Fibroblast of upper back skin (primary cell): ENCODE results near the gene JUNB.
"Not testable (repeated sequence)": the region's sequence is repeated elsewhere in the genome, so short reads cannot be mapped to it uniquely, and the experiment has no call there.

Experiments
- DNase-seq: peaks from one replicate; pipeline ENCODE4 v3.0.0-alpha.2; 2013

Gene JUNB

GRCh38 chr19:12789904-12790619 is 1.2 kb upstream of the JUNB start:
- DNase-seq: peak; percentile 96

DNA sequence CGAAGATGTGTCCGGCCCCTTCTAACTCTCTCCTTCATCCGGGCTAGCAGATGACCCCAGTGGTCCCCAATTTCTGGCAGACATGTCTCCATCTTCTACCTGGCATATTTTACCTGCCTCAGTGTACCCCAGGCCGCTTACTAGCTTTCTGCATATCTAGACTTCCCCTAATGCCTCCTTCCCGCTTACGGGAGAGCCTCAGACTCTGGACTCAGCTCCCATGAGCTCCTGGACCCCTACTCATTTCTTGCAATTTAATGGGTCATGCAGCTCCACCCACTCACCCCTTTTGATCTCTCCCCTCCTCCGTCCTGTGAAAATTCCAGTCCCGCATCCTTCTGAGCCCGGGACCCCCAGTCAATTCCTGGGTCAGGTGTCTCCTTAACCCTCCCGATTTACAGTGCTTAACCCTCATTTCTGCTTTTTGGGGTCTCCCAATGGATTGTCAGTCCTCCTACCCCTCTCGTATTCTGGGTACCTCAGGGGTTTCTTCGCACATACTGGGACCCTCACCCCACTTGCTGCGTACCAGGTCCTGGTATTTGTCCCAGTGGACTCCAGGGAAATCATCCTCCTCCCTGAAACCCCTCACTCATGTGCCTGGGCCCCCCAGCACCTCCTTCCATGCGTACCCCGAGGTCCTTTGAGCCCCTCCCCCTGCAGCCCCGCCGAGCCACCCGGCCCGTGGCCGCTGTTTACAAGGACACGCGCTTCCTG is 500 bp upstream of the JUNB start:
- DNase-seq: no peak

DNA sequence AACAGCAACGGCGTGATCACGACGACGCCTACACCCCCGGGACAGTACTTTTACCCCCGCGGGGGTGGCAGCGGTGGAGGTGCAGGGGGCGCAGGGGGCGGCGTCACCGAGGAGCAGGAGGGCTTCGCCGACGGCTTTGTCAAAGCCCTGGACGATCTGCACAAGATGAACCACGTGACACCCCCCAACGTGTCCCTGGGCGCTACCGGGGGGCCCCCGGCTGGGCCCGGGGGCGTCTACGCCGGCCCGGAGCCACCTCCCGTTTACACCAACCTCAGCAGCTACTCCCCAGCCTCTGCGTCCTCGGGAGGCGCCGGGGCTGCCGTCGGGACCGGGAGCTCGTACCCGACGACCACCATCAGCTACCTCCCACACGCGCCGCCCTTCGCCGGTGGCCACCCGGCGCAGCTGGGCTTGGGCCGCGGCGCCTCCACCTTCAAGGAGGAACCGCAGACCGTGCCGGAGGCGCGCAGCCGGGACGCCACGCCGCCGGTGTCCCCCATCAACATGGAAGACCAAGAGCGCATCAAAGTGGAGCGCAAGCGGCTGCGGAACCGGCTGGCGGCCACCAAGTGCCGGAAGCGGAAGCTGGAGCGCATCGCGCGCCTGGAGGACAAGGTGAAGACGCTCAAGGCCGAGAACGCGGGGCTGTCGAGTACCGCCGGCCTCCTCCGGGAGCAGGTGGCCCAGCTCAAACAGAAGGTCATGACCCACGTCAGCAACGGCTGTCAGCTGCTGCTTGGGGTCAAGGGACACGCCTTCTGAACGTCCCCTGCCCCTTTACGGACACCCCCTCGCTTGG is 966 bp downstream of the JUNB start:
- peak; percentile 41 for DNase-seq

GRCh38 chr19:12792853-12793289 is 1.6 kb downstream of the JUNB start:
- DNase-seq: no peak

- DNase-seq: peak; percentile 93
These were observed 2.3 kb downstream of the JUNB start for GRCh38 chr19:12793290-12794195.

DNA sequence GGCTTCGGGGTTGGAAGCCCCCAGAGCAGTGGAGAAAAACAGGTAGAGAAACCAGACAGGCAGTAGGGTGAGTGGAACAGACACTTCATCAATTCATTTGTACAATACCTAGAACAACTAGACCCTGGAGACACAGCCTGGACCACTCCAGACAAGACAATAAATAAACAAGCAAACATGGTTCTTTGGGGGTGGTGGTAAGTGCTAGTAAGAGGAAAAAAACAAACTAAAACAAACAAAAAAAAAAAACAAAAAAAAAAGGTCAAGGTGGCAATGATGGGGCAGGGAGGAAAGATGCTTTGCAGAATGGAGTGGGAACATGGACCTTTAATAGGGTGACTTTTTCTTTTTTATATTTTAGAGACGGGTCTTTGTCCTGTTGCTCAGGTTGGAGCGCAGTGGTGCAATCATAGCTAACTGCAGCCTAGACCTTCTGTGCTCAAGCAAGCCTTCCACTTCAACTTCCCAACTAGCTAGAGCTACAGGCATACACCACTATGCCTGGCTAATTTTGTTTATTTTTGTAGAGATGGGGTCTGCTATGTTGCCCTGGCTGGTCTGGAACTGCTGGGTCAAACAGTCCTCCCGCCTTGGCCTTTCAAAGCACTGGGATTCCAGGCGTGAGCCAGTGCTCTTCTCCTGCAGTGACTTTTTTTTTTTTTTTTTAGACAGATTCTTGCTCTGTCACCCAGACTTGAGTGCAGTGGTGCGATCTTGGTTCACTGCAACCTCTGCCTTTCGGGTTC is 3.1 kb downstream of the JUNB start:
- DNase-seq: no peak

GRCh38 chr19:12794971-12795381 is 3.7 kb downstream of the JUNB start:
- no peak for DNase-seq

DNA sequence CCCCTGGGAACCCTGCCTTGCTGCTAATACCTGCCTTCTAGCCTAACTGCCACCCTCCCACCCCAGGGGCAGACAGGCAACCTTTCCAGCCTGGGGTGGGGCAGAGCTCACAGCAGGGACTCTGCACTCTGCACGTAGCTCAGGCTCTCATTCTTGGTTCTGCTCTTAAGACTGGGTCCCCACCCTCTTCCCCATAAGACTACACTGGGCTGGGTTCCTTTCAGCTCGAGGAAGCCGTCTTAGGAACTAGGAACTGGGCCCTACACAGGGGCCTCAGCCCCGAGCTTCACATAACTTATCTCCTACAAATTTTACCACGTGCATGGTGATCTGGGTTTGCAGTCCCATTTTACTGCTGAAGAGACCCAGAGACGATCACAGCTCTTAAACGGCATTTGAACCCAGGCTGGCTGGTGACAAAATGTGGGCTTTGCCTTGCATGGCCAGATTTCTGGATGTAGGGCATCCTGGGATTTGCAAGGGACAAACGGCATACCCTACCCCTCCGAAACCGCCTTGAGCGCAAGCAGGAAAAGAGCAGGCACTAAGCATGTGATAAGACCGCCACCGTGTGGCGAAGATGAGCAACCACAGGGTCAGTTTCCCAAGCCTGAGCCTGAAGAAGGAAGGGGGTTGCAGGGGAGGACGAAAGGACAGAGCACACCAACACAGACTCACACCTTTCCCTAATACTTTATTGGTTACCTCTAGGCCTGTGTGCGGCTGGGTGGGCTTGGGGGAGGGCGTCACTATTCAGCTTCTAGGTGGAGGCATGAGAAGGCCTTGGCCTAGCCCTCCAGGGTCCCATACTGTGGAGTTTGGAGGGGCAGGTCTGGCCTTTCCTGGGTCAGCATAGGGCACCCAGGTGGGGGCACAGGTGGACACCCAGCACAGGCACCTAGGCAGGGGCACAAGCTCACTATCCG is 5.1 kb downstream of the JUNB start:
- DNase-seq: peak; percentile 80

GRCh38 chr19:12797141-12797587 is 5.9 kb downstream of the JUNB start:
- DNase-seq: no peak

DNA sequence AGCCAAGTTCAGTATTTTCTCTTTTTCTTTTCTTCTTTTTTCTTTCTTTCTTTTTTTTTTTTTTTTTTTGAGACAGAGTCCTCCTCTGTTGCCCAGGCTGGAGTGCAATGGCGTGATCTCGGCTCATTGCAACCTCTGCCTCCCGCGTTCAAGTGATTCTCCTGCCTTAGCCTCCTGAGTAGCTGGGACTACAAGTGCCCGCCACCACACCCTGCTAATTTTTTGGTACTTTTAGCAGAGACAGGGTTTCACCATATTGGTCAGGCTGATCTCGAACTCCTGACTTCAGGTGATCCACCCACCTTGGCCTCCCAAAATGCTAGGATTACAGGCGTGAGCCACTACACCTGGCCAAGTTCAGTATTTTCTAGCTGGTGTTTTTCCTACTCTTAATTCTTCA is 6.3 kb downstream of the JUNB start:
- not testable (repeated sequence) for DNase-seq

DNA sequence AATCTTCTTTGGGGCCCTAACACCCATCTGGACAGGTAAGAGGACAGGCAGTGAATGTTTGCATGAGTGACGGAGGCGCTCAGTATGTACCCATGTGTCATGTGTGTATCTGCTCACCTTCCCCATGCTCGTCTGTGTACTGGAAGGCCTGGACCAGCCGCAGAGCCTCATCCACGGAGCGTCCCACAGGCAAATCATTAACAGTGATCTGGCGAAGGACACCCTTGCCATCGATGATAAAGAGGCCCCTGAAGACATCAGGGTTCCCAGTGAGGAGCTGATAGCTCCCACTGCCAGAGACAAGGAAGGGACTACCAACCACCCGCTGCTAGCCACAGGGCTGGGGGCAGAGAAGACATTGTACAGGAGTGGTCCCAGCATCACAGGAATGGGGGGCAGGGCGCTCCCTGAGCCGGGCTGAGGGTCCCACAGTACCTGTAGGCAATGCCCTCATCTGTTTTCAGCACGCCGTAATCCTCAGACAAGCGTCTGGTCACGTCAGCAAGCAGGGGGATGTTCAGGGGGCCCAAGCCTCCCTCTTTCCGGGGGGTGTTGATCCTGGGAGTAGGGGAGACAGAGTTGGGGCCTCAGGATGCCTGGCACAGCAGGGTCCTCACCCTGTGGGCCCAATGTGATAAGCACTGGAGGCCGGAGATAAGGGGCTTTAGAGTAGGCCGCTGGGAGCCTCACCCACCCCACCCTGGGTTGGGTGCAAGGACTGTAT is 8.6 kb downstream of the JUNB start:
- no peak for DNase-seq

GRCh38 chr19:12800466-12800770 is 9.1 kb downstream of the JUNB start:
- DNase-seq: no peak

DNA sequence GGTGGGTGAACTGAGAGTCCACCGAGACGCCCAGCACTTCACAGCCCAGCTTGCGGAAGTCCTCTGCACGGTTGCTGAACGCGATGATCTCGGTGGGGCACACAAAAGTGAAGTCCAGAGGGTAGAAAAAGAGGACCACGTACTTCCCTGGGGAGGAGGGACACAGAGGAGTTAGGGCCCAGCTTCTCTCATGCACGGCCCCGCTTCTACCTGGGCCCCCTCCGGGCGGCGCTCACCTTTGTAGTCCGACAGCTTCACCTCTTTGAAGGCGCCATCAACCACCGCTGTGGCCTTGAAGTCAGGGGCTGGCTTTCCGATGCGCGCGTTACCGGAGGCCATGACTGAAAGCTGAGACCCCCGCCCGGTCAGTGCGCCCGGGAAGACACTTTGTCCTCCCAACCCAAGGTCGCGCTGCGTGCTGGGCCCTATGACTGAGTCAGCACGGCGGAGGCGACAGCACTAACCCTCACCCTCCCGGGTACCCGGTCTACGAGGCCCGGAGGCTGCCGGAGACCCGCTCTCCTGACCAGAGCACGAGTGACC is 9.7 kb downstream of the JUNB start:
- no peak for DNase-seq

DNA sequence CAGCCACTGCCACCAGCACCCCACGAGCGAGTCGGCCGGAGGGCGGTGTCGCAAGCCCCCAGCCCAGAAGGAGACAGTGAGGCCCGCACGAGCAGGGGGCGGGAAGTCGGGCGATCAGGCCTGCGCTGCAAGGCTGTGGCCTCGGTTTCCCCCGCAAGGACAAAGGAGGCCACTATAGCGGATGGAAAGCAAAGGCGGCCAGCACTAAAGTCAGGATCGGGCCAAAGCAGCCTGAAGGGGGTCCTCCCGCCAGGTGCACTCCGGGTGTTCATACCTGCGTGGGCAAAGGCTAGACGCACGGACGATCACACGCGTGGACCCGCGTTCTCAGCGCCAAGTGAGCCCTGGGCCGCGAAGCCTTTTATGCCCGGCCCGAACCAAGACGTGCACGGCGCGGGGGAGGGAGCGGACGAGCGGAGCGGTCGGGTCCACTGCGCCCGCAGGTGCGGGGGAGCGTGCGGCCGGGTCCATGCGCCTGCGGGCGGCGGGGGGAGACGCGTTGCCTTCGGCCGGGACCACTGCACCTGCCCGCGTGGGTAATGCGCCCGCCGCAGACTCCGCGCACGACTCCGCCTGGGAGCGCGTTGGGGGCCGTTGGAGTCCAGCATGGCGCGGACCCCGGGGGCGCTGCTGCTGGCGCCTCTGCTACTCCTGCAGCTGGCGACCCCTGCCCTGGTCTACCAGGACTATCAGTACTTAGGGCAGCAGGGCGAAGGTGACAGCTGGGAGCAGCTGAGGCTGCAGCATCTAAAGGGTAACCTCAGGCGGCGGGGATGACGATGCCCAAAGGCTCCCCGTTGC is 10.4 kb downstream of the JUNB start, which contains the start of the genes PRDX2 and THSD8:
Gene PRDX2 (minus strand): TSS at position 335 of the 801 bp plus-strand sequence. CDS start 539 bp downstream, outside the sequence.
Gene THSD8 (plus strand): TSS at position 604 of the 801 bp plus-strand sequence. CDS start 3 bp downstream, at position 607.
- DNase-seq: peak; percentile 64

- no peak for DNase-seq
These were observed 11.2 kb downstream of the JUNB start for GRCh38 chr19:12802267-12803106.

GRCh38 chr19:12804051-12804450 is 12.8 kb downstream of the JUNB start:
- no peak for DNase-seq
